Ovary (tissue), 3 donors: Measurements from ENCODE around the gene PRDM16.

Source experiments
- CTCF ChIP-seq, 3 donors: fragments of 450-650 bp in 2 of 3; fragments of 200-600 bp in 1 of 3; IDR thresholded peaks; one replicate each; pipeline versions ENCODE4 v1.5.1 to v1.8.0; 2016 to 2022; ENCODE audit warnings: antibody characterized with exemption in 3 of 3, mild to moderate bottlenecking in 1 of 3
- POLR2A ChIP-seq: fragments of 450-650 bp; IDR thresholded peaks from one replicate; pipeline ENCODE4 v1.6.1; 2017; ENCODE audit warnings: antibody characterized with exemption, mild to moderate bottlenecking, moderate library complexity
- donor health status: DM: no; HTN: no; CAD: no.

DNA sequence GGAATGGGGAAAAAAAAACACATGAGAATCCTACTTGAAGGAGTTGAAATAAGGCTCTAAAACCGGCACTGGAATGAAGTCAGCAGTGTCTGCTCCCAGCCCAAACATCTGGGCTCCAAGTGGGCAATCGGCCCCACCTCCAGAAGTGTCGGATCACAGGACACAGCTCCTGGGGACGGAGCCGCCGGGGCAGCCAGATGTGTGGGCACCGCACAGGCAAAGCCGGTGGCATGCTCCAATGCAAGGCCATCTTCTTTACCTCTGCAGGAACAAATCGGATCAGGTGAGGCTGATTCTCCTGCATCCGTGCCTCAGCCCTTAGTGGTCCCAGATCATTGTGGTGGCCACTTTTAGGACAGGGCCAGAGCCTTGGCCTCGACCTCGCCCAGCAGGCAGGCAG is 156.7 kb downstream of the PRDM16 start:
- TF ChIP-seq CTCF (IDR thresholded peaks at IDR 0.05) (no peak), POLR2A (no peak)
